ENCODE results near the gene MUC21. TPM values are rescaled to one million over a fixed set of nuclear protein-coding genes. Genes with fewer than 3 reads are reported as not detected.

MUC21 gene
- total RNA-seq, 1 experiment from 2014 or later: not detected

DNA sequence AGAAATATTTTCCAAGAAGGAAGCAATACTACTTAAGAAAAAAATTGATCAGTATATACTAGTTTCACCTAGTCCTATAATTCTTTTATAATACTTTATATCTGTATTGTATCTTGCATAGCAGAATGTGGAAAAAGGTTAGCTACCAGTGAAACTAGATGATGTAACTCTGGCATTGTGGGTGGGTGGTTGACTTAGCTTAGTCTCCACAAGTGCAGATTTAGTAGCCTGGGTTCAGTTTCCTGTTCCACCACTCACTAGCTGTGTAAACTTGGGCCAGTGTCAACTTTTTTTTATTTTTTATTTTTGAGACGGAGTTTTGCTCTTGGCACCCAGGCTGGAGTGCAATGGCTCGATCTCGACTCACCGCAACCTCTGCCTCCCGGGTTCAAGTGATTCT, 2.0 kb downstream of the MUC21 start:
- Histone ChIP-seq H3K9me3 (ENCODE audit: low read length) (no peaks in the 10 kb centered on the region), H3K4me3 (ENCODE audit: low read length) (no peak overlapping the region), H3F3A (ENCODE audit: low read length, unreplicated experiment) (no peaks in the 10 kb centered on the region), H2AFZ (ENCODE audit: low read length) (no peak overlapping the region), H3K9me2 (replicated peaks; ENCODE audit: low read length) (no peaks in the 10 kb centered on the region), H3K79me2 (ENCODE audit: low read length) (no peaks in the 10 kb centered on the region), H3K27ac (ENCODE audit: low read length) (no peak overlapping the region), H3K36me3 (ENCODE audit: low read depth, low read length) (no peaks in the 10 kb centered on the region), H3K27me3 (ENCODE audit: low read length) (no peaks in the 10 kb centered on the region), H3K9ac (ENCODE audit: low read length) (no peak overlapping the region), H3K4me2 (ENCODE audit: low read length) (no peak overlapping the region), H4K20me1 (ENCODE audit: low read length) (no peaks in the 10 kb centered on the region), H3K4me1 (ENCODE audit: insufficient read depth, low read length) (0 out of 2 replicates have a peak, but pooled peaks cover 3% of the 10 kb centered on the region)
- ATAC-seq (no peak), DNase-seq (no peak)
- intact Hi-C loops (cut with micrococcal nuclease): loop anchor here (10.0 kb wide), 1 partner anchor 51 kb away; the partner anchor contains the start of gene SFTA2
- ChIA-PET POLR2A (ENCODE audit: unreplicated experiment) (no interaction called here), CTCF (no interaction called here)
- no TSS peak for BruUV-seq (replicated peaks)
- TF ChIP-seq EZH2phosphoT487 (IDR thresholded peaks at IDR 0.05; ENCODE audit: borderline replicate concordance, low read length) (no peak), EZH2 (IDR thresholded peaks at IDR 0.05; ENCODE audit: low read length, unreplicated experiment) (no peak), CTCF (conservative IDR thresholded peaks at IDR 0.05; ENCODE audit: low read depth, low read length) (no peak)

GRCh38 chr6:30987304-30987703, 3.8 kb downstream of the MUC21 start:
- Histone ChIP-seq H3K4me1 (ENCODE audit: insufficient read depth, low read length) (no peaks in the 10 kb centered on the region), H4K20me1 (ENCODE audit: low read length) (no peaks in the 10 kb centered on the region), H3K79me2 (ENCODE audit: low read length) (no peaks in the 10 kb centered on the region), H3K27me3 (ENCODE audit: low read length) (no peaks in the 10 kb centered on the region), H3K4me3 (ENCODE audit: low read length) (no peak overlapping the region), H2AFZ (ENCODE audit: low read length) (no peak overlapping the region), H3K4me2 (ENCODE audit: low read length) (no peak overlapping the region), H3K9me3 (ENCODE audit: low read length) (no peaks in the 10 kb centered on the region), H3F3A (ENCODE audit: low read length, unreplicated experiment) (no peaks in the 10 kb centered on the region), H3K36me3 (ENCODE audit: low read depth, low read length) (no peaks in the 10 kb centered on the region), H3K27ac (ENCODE audit: low read length) (no peak overlapping the region), H3K9me2 (replicated peaks; ENCODE audit: low read length) (no peaks in the 10 kb centered on the region), H3K9ac (ENCODE audit: low read length) (no peak overlapping the region)
- no TSS peak for BruUV-seq (replicated peaks)
- POLR2A ChIA-PET (ENCODE audit: unreplicated experiment): no interaction called here
- ATAC-seq (no peak), DNase-seq (no peak)
- intact Hi-C loops (cut with micrococcal nuclease): loop anchor here (10.0 kb wide), 1 partner anchor 53 kb away; the partner anchor contains the start of gene SFTA2
- TF ChIP-seq EZH2 (IDR thresholded peaks at IDR 0.05; ENCODE audit: low read length, unreplicated experiment) (no peak), EZH2phosphoT487 (IDR thresholded peaks at IDR 0.05; ENCODE audit: borderline replicate concordance, low read length) (no peak), CTCF (conservative IDR thresholded peaks at IDR 0.05; ENCODE audit: low read depth, low read length) (no peak)
- CTCF ChIA-PET: no interaction called here

GRCh38 chr6:30988209-30988825, 4.8 kb downstream of the MUC21 start:
- Histone ChIP-seq H2AFZ (ENCODE audit: low read length) (no peak overlapping the region), H3K4me2 (ENCODE audit: low read length) (no peak overlapping the region), H3F3A (ENCODE audit: low read length, unreplicated experiment) (no peaks in the 10 kb centered on the region), H3K36me3 (ENCODE audit: low read depth, low read length) (no peaks in the 10 kb centered on the region), H3K27ac (ENCODE audit: low read length) (no peak overlapping the region), H3K79me2 (ENCODE audit: low read length) (no peaks in the 10 kb centered on the region), H3K4me3 (ENCODE audit: low read length) (no peak overlapping the region), H4K20me1 (ENCODE audit: low read length) (no peaks in the 10 kb centered on the region), H3K27me3 (ENCODE audit: low read length) (no peaks in the 10 kb centered on the region), H3K9me3 (ENCODE audit: low read length) (no peaks in the 10 kb centered on the region), H3K9ac (ENCODE audit: low read length) (no peak overlapping the region), H3K9me2 (replicated peaks; ENCODE audit: low read length) (no peaks in the 10 kb centered on the region), H3K4me1 (ENCODE audit: insufficient read depth, low read length) (no peaks in the 10 kb centered on the region)
- POLR2A ChIA-PET (ENCODE audit: unreplicated experiment): no interaction called here
- intact Hi-C loops (cut with micrococcal nuclease): loop anchor here (10.0 kb wide), 1 partner anchor 54 kb away; the partner anchor contains the start of gene SFTA2
- no TSS peak for BruUV-seq (replicated peaks)
- no peak for TF ChIP-seq EZH2phosphoT487 (IDR thresholded peaks at IDR 0.05; ENCODE audit: borderline replicate concordance, low read length)
- no peak for TF ChIP-seq CTCF (conservative IDR thresholded peaks at IDR 0.05; ENCODE audit: low read depth, low read length)
- no peak for TF ChIP-seq EZH2 (IDR thresholded peaks at IDR 0.05; ENCODE audit: low read length, unreplicated experiment)
- ATAC-seq (no peak), DNase-seq (no peak)
- CTCF ChIA-PET: no interaction called here

All from PC-3 (cell line).